Measurements from ENCODE around the gene C5. TPM values are rescaled to one million over a fixed set of nuclear protein-coding genes. Genes with fewer than 3 reads are reported as not detected.

The C5 gene
- total RNA-seq, 2 donors from 2014 or later: 1.7 to 1.8 TPM

GRCh38 chr9:120936011-120936763 lies 113.9 kb downstream of the C5 start:
- Mint-ChIP-seq H3K4me3 (peak overlapping the region; percentile 63), H3K36me3 (ENCODE audit: low read depth) (peaks cover under 1% of the 10 kb centered on the region), H3K27ac (peak overlapping the region; percentile 86), H3K4me1 (peaks cover 42% of the 10 kb centered on the region), H3K27me3 (no peaks in the 10 kb centered on the region), H3K9me3 (no peaks in the 10 kb centered on the region)
- peak; percentile 81 for ATAC-seq (replicated peaks)

GRCh38 chr9:120935383-120935857 lies 114.7 kb downstream of the C5 start:
- Mint-ChIP-seq H3K36me3 (ENCODE audit: low read depth) (peaks cover 4% of the 10 kb centered on the region), H3K4me1 (peaks cover 46% of the 10 kb centered on the region), H3K9me3 (no peaks in the 10 kb centered on the region), H3K27ac (peak overlapping the region; percentile 86), H3K27me3 (no peaks in the 10 kb centered on the region), H3K4me3 (peak overlapping the region; percentile 63)
- ATAC-seq (replicated peaks): no peak

GRCh38 chr9:120934281-120934680 lies 115.8 kb downstream of the C5 start:
- Mint-ChIP-seq H3K4me3 (peak overlapping the region; percentile 91), H3K27ac (peak overlapping the region; percentile 95), H3K9me3 (no peaks in the 10 kb centered on the region), H3K27me3 (no peaks in the 10 kb centered on the region), H3K36me3 (ENCODE audit: low read depth) (peaks cover 4% of the 10 kb centered on the region), H3K4me1 (peaks cover 50% of the 10 kb centered on the region)
- ATAC-seq (replicated peaks): no peak

- H3K27ac Mint-ChIP-seq: peak overlapping the region; percentile 95
- H3K4me3 Mint-ChIP-seq: peak overlapping the region; percentile 91
- peaks cover 50% of the 10 kb centered on the region for H3K4me1 Mint-ChIP-seq
- ATAC-seq (replicated peaks): no peak
- H3K36me3 Mint-ChIP-seq (ENCODE audit: low read depth): peaks cover 4% of the 10 kb centered on the region
- H3K9me3 Mint-ChIP-seq: no peaks in the 10 kb centered on the region
- H3K27me3 Mint-ChIP-seq: no peaks in the 10 kb centered on the region
These were observed 116.6 kb downstream of the C5 start for GRCh38 chr9:120933310-120934055.

GRCh38 chr9:120932086-120932823 lies 117.8 kb downstream of the C5 start:
- peak overlapping the region; percentile 95 for H3K27ac Mint-ChIP-seq

GRCh38 chr9:120931231-120932085 lies 118.6 kb downstream of the C5 start:
- peak; percentile 57 for ATAC-seq (replicated peaks)
- H3K36me3 Mint-ChIP-seq (ENCODE audit: low read depth): peaks cover 24% of the 10 kb centered on the region
- peak overlapping the region; percentile 91 for H3K4me3 Mint-ChIP-seq

More at GRCh38 chr9:120932086-120932823, 117.8 kb downstream of the C5 start:
- peak overlapping the region; percentile 91 for H3K4me3 Mint-ChIP-seq
- H3K9me3 Mint-ChIP-seq: no peaks in the 10 kb centered on the region
- H3K4me1 Mint-ChIP-seq: peaks cover 62% of the 10 kb centered on the region
- ATAC-seq (replicated peaks): no peak
- H3K27me3 Mint-ChIP-seq: no peaks in the 10 kb centered on the region
- H3K36me3 Mint-ChIP-seq (ENCODE audit: low read depth): peaks cover 16% of the 10 kb centered on the region

GRCh38 chr9:120929229-120929791 lies 120.8 kb downstream of the C5 start:
- Mint-ChIP-seq H3K9me3 (no peaks in the 10 kb centered on the region), H3K4me3 (peak overlapping the region; percentile 91), H3K27me3 (no peaks in the 10 kb centered on the region), H3K4me1 (peaks cover 48% of the 10 kb centered on the region), H3K27ac (peak overlapping the region; percentile 95), H3K36me3 (ENCODE audit: low read depth) (peaks cover 45% of the 10 kb centered on the region)
- no peak for ATAC-seq (replicated peaks)

More at GRCh38 chr9:120931231-120932085, 118.6 kb downstream of the C5 start:
- peaks cover 63% of the 10 kb centered on the region for H3K4me1 Mint-ChIP-seq
- no peaks in the 10 kb centered on the region for H3K27me3 Mint-ChIP-seq
- no peaks in the 10 kb centered on the region for H3K9me3 Mint-ChIP-seq
- peak overlapping the region; percentile 95 for H3K27ac Mint-ChIP-seq

- peak; percentile 4 for ATAC-seq (replicated peaks)
- Mint-ChIP-seq H3K9me3 (no peaks in the 10 kb centered on the region), H3K36me3 (ENCODE audit: low read depth) (peaks cover 52% of the 10 kb centered on the region), H3K4me1 (peaks cover 42% of the 10 kb centered on the region), H3K27me3 (no peaks in the 10 kb centered on the region), H3K4me3 (peak overlapping the region; percentile 91), H3K27ac (peak overlapping the region; percentile 94)
These were observed 121.4 kb downstream of the C5 start for GRCh38 chr9:120928483-120929228.

GRCh38 chr9:120928015-120928482 lies 122.0 kb downstream of the C5 start:
- H3K4me1 Mint-ChIP-seq: peaks cover 36% of the 10 kb centered on the region
- H3K27me3 Mint-ChIP-seq: no peaks in the 10 kb centered on the region
- peak overlapping the region; percentile 94 for H3K27ac Mint-ChIP-seq
- no peaks in the 10 kb centered on the region for H3K9me3 Mint-ChIP-seq
- peak overlapping the region; percentile 91 for H3K4me3 Mint-ChIP-seq
- H3K36me3 Mint-ChIP-seq (ENCODE audit: low read depth): peaks cover 58% of the 10 kb centered on the region
- no peak for ATAC-seq (replicated peaks)

- H3K27me3 Mint-ChIP-seq: no peaks in the 10 kb centered on the region
- H3K27ac Mint-ChIP-seq: peak overlapping the region; percentile 94
- peak; percentile 43 for ATAC-seq (replicated peaks)
- H3K9me3 Mint-ChIP-seq: no peaks in the 10 kb centered on the region
- H3K4me1 Mint-ChIP-seq: peaks cover 34% of the 10 kb centered on the region
- peak overlapping the region; percentile 91 for H3K4me3 Mint-ChIP-seq
- H3K36me3 Mint-ChIP-seq (ENCODE audit: low read depth): peaks cover 64% of the 10 kb centered on the region
These were observed 122.6 kb downstream of the C5 start for GRCh38 chr9:120927269-120928014.

- Mint-ChIP-seq H3K4me1 (peaks cover 29% of the 10 kb centered on the region), H3K9me3 (no peaks in the 10 kb centered on the region), H3K4me3 (peak within 1 kb of the TSS; percentile 91), H3K27me3 (no peaks in the 10 kb centered on the region), H3K36me3 (ENCODE audit: low read depth) (peaks cover 74% of the 10 kb centered on the region), H3K27ac (peak within 1 kb of the TSS; percentile 94)
- peak; percentile 30 for ATAC-seq (replicated peaks)
These were observed 123.6 kb downstream of the C5 start, which contains the start of gene TRAF1 for GRCh38 chr9:120926397-120926928. Gene TRAF1 (minus strand): TSS chr9:120926796. CDS start chr9:120926075, 721 bp downstream.

Data from activated T-helper 17 cell treated with anti-CD3 and anti-CD28 coated beads, Interleukin-2, amount 50 U/mL, for 72 hours (primary cell).